SU-DHL-6 (cell line): ENCODE results near the gene TSTD1.
"Not testable (repeated sequence)": the region's sequence is repeated elsewhere in the genome, so short reads cannot be mapped to it uniquely, and the experiment has no call there.

Experiments used
- CTCF ChIP-seq: fragments of 200-600 bp; sonication (generic); IDR thresholded peaks from one replicate; pipeline ENCODE4 v1.5.1; 2017; ENCODE audit warnings: antibody characterized with exemption, mild to moderate bottlenecking, low read length, moderate library complexity; ENCODE audit not compliant: insufficient read depth, poor library complexity, severe bottlenecking
- EZH2phosphoT487 ChIP-seq: fragments of 200-600 bp; sonication (generic), shearing (Covaris generic); conservative IDR thresholded peaks from 2 replicates; pipeline ENCODE4 v1.6.1; 2018; ENCODE audit warnings: mild to moderate bottlenecking, antibody characterized with exemption, low read length, moderate library complexity, mixed read lengths

GRCh38 chr1:161016683-161017082 is 22.1 kb downstream of the TSTD1 start:
- TF ChIP-seq CTCF, EZH2phosphoT487: not testable (repeated sequence)
